ENCODE data around the gene TRIM54. TPM values are rescaled to one million over a fixed set of nuclear protein-coding genes. Genes with fewer than 3 reads are reported as not detected.

TRIM54 gene
- polyA plus RNA-seq, 3 donors = not detected

- WGBS (ENCODE audit: insufficient coverage) = 97% methylated on average over 6 of the region's 6 CpGs
- intact Hi-C loops (cut with micrococcal nuclease) = no loop called here
- Mint-ChIP-seq H3K4me1 (peaks cover 11% of the 10 kb centered on the region), H3K4me3 (no peak overlapping the region), H3K36me3 (peaks cover 36 to 45% of the 10 kb centered on the region in 2 donors), H3K27me3 (ENCODE audit: low read depth in 3 of 3) (peaks cover 38 to 41% (median 41%) of the 10 kb centered on the region in 3 donors), H3K9me3 (peaks cover 0 to 6% (median 1%) of the 10 kb centered on the region in 7 donors), H3K27ac (peak overlapping the region in 1 of 7 donors; percentile 56)
- H3K27me3 ChIP-seq (ENCODE audit: control insufficient read depth in 2 of 2, insufficient read depth in 2 of 2, low read length in 2 of 2) = peaks cover 4 to 32% of the 10 kb centered on the region in 2 donors
- H3K9ac ChIP-seq (ENCODE audit: insufficient read depth, low read length, poor library complexity, severe bottlenecking) = no peak overlapping the region
- no peak overlapping the region for H3K4me3 ChIP-seq (replicated peaks in 1 of 3; ENCODE audit: low read depth in 2 of 3, low read length in 3 of 3)
- no peak overlapping the region for H3K27ac ChIP-seq (ENCODE audit: low read depth in 1 of 2, low read length in 2 of 2)
- peaks cover 19 to 34% of the 10 kb centered on the region in 2 donors for H3K36me3 ChIP-seq (replicated peaks in 1 of 2; ENCODE audit: control insufficient read depth in 1 of 2, insufficient read depth in 2 of 2, low read length in 2 of 2)
- peaks cover 4% of the 10 kb centered on the region for H4K20me1 ChIP-seq (ENCODE audit: insufficient read depth, low read length)
- peaks cover 0 to 7% of the 10 kb centered on the region in 2 donors for H3K9me3 ChIP-seq (replicated peaks in 1 of 2; ENCODE audit: control insufficient read depth in 1 of 2, insufficient read depth in 1 of 2, low read length in 2 of 2)
- H2AFZ ChIP-seq (ENCODE audit: insufficient read depth, low read depth, low read length, poor library complexity, severe bottlenecking) = no peak overlapping the region
- H3K79me2 ChIP-seq (ENCODE audit: insufficient read depth, low read length) = no peaks in the 10 kb centered on the region
- H3K4me1 ChIP-seq (ENCODE audit: control insufficient read depth in 1 of 2, insufficient read depth in 2 of 2, low read length in 2 of 2) = peaks cover 10 to 12% of the 10 kb centered on the region in 2 donors
- no peak overlapping the region for H3K4me2 ChIP-seq (replicated peaks; ENCODE audit: extremely low read depth, low read length, poor library complexity, severe bottlenecking)
- TF ChIP-seq CTCF (IDR thresholded peaks at IDR 0.05) = no peak
- DNase-seq = no peak
Observed at GRCh38 chr2:27309651-27310050, 27.4 kb downstream of the TRIM54 start.

- 100% methylated on average over 3 of the region's 3 CpGs for WGBS (ENCODE audit: insufficient coverage)
- H3K4me3 Mint-ChIP-seq = no peak overlapping the region
- H3K27ac Mint-ChIP-seq = no peak overlapping the region
- Histone ChIP-seq H3K4me3 (replicated peaks in 1 of 3; ENCODE audit: low read depth in 2 of 3, low read length in 3 of 3) (no peak overlapping the region), H3K27ac (ENCODE audit: low read depth in 1 of 2, low read length in 2 of 2) (no peak overlapping the region), H3K9me3 (replicated peaks in 1 of 2; ENCODE audit: control insufficient read depth in 1 of 2, insufficient read depth in 1 of 2, low read length in 2 of 2) (no peaks in the 10 kb centered on the region), H3K9ac (ENCODE audit: insufficient read depth, low read length, poor library complexity, severe bottlenecking) (no peak overlapping the region), H3K27me3 (ENCODE audit: control insufficient read depth in 2 of 2, insufficient read depth in 2 of 2, low read length in 2 of 2) (peaks cover 0 to 9% of the 10 kb centered on the region in 2 donors), H4K20me1 (ENCODE audit: insufficient read depth, low read length) (peaks cover 12% of the 10 kb centered on the region), H3K4me2 (replicated peaks; ENCODE audit: extremely low read depth, low read length, poor library complexity, severe bottlenecking) (no peak overlapping the region), H2AFZ (ENCODE audit: insufficient read depth, low read depth, low read length, poor library complexity, severe bottlenecking) (no peak overlapping the region), H3K36me3 (replicated peaks in 1 of 2; ENCODE audit: control insufficient read depth in 1 of 2, insufficient read depth in 2 of 2, low read length in 2 of 2) (peaks cover 21 to 49% of the 10 kb centered on the region in 2 donors), H3K79me2 (ENCODE audit: insufficient read depth, low read length) (no peaks in the 10 kb centered on the region), H3K4me1 (ENCODE audit: control insufficient read depth in 1 of 2, insufficient read depth in 2 of 2, low read length in 2 of 2) (peaks cover under 1 to 2% of the 10 kb centered on the region in 2 donors)
- TF ChIP-seq CTCF (IDR thresholded peaks at IDR 0.05) = no peak
- intact Hi-C loops (cut with micrococcal nuclease) = no loop called here
- peaks cover 0 to 3% (median 0%) of the 10 kb centered on the region in 7 donors for H3K9me3 Mint-ChIP-seq
- no peak for DNase-seq
- H3K36me3 Mint-ChIP-seq = peaks cover 46 to 62% of the 10 kb centered on the region in 2 donors
- H3K4me1 Mint-ChIP-seq = peaks cover 5% of the 10 kb centered on the region
- H3K27me3 Mint-ChIP-seq (ENCODE audit: low read depth in 3 of 3) = peaks cover 14 to 16% (median 16%) of the 10 kb centered on the region in 3 donors
Observed at GRCh38 chr2:27312152-27312551, 29.9 kb downstream of the TRIM54 start.

All from CD14-positive monocyte (primary cell).